Vagina (tissue), 2 donors: ENCODE results near the gene BMP2K.

Source experiments
- POLR2AphosphoS5 ChIP-seq, 2 donors: sonication (generic); formaldehyde crosslinking; IDR thresholded peaks; one replicate each; pipeline ENCODE4 v1.9.0; 2017; ENCODE audit warnings: antibody characterized with exemption in 2 of 2, mild to moderate bottlenecking in 2 of 2, low read depth in 1 of 2; ENCODE audit not compliant: insufficient read depth in 1 of 2
- TF ChIP-seq, protein P1 (sequence below), 3 experiments: fragments of 450-650 bp in 2 of 3; fragments of 200-600 bp in 1 of 3; sonication (generic) in 1 of 3; IDR thresholded peaks; one replicate each; pipeline ENCODE4 v1.5.1; 2017 to 2019; ENCODE audit warnings: antibody characterized with exemption in 3 of 3, mild to moderate bottlenecking in 2 of 3, moderate library complexity in 2 of 3

DNA sequence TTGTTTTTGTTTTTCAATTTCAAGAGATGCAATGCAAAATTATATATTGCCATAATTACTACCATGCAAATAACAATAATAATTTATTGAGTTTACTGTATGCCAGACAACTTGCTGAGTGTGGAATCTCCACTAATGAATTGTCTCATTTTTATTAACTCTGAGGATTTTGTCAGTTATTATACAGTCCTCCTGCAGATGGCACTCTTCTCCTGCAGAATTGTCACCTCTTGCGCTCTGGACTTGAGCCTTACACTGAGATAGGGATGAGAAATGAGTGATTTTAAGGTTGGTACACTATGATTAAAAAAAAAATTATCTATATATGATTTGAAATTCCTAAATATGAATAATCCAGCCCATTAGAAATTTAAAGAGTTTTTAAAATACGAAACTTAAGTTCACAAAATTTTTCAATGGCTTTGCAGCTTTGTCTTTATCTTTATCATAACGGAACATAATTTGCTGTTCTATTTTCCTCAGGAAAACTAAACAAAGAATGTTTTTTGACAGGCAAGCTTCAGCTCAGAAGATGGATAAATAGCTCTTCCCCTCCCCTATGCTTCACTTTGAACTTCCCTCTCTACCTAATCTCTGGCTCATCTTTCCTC, 175.8 kb downstream of the BMP2K start:
- TF ChIP-seq, protein P1, sequence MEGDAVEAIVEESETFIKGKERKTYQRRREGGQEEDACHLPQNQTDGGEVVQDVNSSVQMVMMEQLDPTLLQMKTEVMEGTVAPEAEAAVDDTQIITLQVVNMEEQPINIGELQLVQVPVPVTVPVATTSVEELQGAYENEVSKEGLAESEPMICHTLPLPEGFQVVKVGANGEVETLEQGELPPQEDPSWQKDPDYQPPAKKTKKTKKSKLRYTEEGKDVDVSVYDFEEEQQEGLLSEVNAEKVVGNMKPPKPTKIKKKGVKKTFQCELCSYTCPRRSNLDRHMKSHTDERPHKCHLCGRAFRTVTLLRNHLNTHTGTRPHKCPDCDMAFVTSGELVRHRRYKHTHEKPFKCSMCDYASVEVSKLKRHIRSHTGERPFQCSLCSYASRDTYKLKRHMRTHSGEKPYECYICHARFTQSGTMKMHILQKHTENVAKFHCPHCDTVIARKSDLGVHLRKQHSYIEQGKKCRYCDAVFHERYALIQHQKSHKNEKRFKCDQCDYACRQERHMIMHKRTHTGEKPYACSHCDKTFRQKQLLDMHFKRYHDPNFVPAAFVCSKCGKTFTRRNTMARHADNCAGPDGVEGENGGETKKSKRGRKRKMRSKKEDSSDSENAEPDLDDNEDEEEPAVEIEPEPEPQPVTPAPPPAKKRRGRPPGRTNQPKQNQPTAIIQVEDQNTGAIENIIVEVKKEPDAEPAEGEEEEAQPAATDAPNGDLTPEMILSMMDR (IDR thresholded peaks at IDR 0.05): peak; percentile 51 to 74 (median 65)
- peak in 1 of 2 donors; percentile 28 for TF ChIP-seq POLR2AphosphoS5 (IDR thresholded peaks at IDR 0.05; ENCODE audit: insufficient read depth in 1 of 2, low read depth in 1 of 2)
